Measurements from ENCODE around the gene SIRPA.

SIRPA gene

DNA sequence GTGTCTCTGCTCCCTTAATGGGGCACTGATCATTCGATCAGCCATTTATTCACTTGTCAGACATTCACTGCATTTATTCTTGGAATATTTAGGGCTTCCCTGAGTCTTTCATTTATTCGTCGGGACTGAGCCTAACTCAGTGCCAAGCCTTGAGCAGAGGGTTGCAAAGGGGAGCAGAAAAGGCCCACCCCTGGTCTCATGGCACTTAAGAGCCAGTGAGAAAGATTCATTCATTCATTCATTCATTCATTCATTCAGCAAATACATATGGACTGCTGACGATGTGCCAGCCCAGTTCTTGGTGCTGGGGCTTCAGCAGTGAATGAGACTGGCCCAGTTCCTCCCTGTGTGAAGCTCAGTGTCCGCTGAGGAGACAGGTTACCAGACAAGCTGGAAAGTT lies 36.6 kb downstream of the SIRPA start:
- no peak overlapping the region for H3K27ac ChIP-seq
- TF ChIP-seq ZFX (IDR thresholded peaks at IDR 0.05; ENCODE audit: borderline replicate concordance): no peak
- no peak for TF ChIP-seq CTCF (IDR thresholded peaks at IDR 0.05)

DNA sequence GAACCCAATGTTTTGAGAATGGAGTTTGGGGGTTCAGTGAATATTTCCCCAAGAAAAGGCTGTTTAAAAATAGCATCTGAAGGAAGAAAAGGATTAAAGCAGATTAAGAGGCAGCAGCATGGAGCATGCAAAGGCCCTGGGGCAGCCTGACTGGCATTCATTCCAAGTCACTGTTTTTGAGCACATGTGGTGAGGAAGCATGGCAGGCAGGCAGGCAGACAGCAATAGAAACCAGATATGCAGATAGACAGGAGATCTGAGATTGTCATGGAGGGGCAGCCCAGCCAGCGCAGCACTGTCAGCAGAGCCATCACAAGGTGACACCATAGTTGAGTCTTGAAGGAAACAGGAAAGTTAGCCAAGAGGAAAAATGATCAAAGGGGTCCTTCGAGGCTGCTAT lies 37.8 kb downstream of the SIRPA start:
- no peak overlapping the region for H3K27ac ChIP-seq
- TF ChIP-seq ZFX (IDR thresholded peaks at IDR 0.05; ENCODE audit: borderline replicate concordance) (no peak), CTCF (IDR thresholded peaks at IDR 0.05) (no peak)

- H3K27ac ChIP-seq: no peak overlapping the region
- TF ChIP-seq ZFX (IDR thresholded peaks at IDR 0.05; ENCODE audit: borderline replicate concordance) (no peak), CTCF (IDR thresholded peaks at IDR 0.05) (no peak)
These were observed 38.3 kb downstream of the SIRPA start for GRCh38 chr20:1933465-1933870.

DNA sequence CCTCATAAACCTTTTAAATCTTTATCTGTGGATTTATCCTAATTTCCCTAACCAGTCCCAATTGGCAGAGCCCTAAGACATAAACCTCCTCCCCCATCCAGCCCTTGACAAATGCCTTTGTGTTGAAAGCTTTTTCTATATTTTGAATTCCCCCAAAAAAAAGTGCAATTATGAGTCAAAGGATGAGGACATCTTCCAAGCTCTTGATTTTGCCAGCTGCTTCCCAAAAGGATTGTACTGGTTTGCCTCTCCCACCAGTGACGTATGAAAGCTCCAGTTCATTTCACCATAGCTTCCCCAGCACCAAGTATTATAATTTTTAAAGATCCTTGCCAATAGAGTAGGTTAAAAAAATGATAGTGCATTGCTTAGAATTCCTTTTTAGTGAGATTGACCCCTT lies 38.9 kb downstream of the SIRPA start:
- H3K27ac ChIP-seq: no peak overlapping the region
- TF ChIP-seq CTCF (IDR thresholded peaks at IDR 0.05) (no peak), ZFX (IDR thresholded peaks at IDR 0.05; ENCODE audit: borderline replicate concordance) (no peak)

DNA sequence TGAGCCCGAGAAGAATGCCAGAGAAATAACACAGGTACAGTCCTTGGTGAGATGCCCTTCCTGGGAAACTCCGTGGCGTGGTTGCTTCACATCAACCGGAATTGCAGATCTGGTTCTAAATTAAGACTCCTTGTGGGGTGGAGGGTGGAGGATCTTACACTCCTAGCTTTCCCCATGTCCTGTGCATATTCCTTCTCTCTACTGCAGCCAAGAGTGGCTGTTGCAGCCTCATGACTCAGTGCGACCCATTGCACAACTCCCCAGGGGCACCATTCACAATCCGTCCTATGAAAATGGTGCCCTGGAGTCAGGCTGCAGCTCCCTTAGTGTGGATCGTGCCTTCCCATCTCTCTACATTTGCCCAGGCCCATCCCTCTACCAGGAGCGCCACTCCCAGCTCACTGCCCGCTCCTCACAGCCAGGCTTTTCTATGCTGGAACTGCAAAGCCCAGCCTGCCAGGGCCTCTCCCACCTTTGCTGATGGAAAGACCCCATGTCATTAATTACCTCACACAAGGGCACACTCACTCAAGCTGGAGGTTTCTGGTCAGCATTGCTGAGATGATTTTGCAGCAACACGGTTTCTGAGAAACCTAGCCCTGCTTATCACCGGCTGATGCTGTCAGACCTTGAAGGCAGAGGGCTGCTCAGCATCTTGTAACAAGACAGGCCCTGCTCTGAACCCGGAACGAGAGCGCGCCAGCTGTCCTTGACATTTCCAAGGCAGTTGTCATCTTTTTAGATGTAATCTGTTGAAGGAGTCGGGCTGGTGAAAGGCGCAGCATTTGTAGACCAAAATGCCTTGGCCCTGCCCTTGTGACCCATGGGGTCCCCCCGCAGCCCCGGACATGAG lies 39.7 kb downstream of the SIRPA start:
- TF ChIP-seq ZFX (IDR thresholded peaks at IDR 0.05; ENCODE audit: borderline replicate concordance): no peak
- no peak overlapping the region for H3K27ac ChIP-seq

DNA sequence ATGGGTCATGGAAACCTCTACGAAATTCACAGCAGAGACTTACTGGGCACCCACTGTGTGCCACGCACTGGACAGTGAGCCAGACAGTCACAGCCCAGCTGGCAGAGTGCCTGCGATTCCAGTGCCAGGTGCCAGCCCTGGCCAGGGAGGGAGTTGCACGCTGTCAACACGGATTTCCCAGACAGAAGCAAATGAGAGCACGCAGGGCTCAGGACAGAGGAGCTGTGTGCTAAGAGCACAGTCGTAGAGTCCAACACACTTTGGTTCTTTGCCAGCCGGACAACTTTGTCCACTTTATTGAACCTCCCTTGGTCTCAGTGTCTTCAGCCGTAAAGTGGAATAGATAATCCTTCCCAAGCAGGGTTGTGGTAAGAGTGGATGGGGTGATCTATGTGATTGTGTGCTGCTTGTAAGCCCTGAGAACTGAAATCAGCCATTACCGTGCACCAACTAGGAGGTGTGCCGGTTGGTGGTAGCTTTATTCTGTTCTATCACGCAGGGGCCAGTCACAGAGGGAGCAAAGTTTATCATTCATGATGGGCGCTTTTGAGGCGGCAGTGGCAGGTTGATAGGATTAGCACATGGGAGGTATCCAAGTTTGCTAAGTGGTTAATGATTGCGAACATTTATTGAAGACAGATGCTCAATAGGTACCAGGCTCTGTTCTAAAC lies 40.6 kb downstream of the SIRPA start:
- TF ChIP-seq ZFX (IDR thresholded peaks at IDR 0.05; ENCODE audit: borderline replicate concordance): no peak
- no peak overlapping the region for H3K27ac ChIP-seq

DNA sequence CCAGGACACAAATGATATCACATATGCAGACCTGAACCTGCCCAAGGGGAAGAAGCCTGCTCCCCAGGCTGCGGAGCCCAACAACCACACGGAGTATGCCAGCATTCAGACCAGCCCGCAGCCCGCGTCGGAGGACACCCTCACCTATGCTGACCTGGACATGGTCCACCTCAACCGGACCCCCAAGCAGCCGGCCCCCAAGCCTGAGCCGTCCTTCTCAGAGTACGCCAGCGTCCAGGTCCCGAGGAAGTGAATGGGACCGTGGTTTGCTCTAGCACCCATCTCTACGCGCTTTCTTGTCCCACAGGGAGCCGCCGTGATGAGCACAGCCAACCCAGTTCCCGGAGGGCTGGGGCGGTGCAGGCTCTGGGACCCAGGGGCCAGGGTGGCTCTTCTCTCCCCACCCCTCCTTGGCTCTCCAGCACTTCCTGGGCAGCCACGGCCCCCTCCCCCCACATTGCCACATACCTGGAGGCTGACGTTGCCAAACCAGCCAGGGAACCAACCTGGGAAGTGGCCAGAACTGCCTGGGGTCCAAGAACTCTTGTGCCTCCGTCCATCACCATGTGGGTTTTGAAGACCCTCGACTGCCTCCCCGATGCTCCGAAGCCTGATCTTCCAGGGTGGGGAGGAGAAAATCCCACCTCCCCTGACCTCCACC lies 42.2 kb downstream of the SIRPA start:
- TF ChIP-seq ZFX (IDR thresholded peaks at IDR 0.05; ENCODE audit: borderline replicate concordance): no peak
- TF ChIP-seq CTCF (IDR thresholded peaks at IDR 0.05): no peak
- H3K27ac ChIP-seq: no peak overlapping the region

All from 22Rv1 (cell line).